Mesodermal cell (in vitro differentiated cells): ENCODE data around the gene ZMIZ1.

Experiments used
- H3K27ac ChIP-seq: 2 replicates; pipeline ENCODE4 v1.7.0; 2013; ENCODE audit warnings: mild to moderate bottlenecking, low read depth, low read length, moderate library complexity; ENCODE audit not compliant: severe bottlenecking
- H3K36me3 ChIP-seq: 2 replicates; pipeline ENCODE4 v1.7.1; 2013; ENCODE audit warnings: mild to moderate bottlenecking, low read length, moderate library complexity; ENCODE audit not compliant: control insufficient read depth, insufficient read depth
- H3K4me1 ChIP-seq: one replicate; pipeline ENCODE4 v1.7.1; 2013; ENCODE audit warnings: mild to moderate bottlenecking, low read length; ENCODE audit not compliant: insufficient read depth, control insufficient read depth, poor library complexity, severe bottlenecking
- H3K4me3 ChIP-seq: 2 replicates; pipeline ENCODE4 v1.7.0; 2013; ENCODE audit warnings: low read length, control low read depth, mild to moderate bottlenecking; ENCODE audit not compliant: insufficient read depth, poor library complexity, severe bottlenecking; ENCODE audit errors: extremely low read depth
- H3K9me3 ChIP-seq: 2 replicates; pipeline ENCODE4 v1.7.1; 2013; ENCODE audit warnings: mild to moderate bottlenecking, low read length, moderate library complexity; ENCODE audit not compliant: control insufficient read depth
- WGBS, 2 experiments: methylation state at CpG; one replicate each; pipeline ENCODE4 v1.1.5; 2013; ENCODE audit warnings: missing lambda C conversion rate in 2 of 2; ENCODE audit not compliant: insufficient coverage in 2 of 2; 5-methylcytosine and 5-hydroxymethylcytosine counted together

The ZMIZ1 gene

GRCh38 chr10:79024296-79024695, 44.5 kb upstream of the ZMIZ1 start:
- H3K4me3 ChIP-seq = no peak overlapping the region
- no peaks in the 10 kb centered on the region for H3K9me3 ChIP-seq
- no peaks in the 10 kb centered on the region for H3K4me1 ChIP-seq
- no peak overlapping the region for H3K27ac ChIP-seq
- WGBS, 2 experiments = 86 to 97% methylated on average over 5 to 6 of the region's 6 CpGs
- no peaks in the 10 kb centered on the region for H3K36me3 ChIP-seq

GRCh38 chr10:79024720-79025198, 44.0 kb upstream of the ZMIZ1 start:
- Histone ChIP-seq H3K9me3 (no peaks in the 10 kb centered on the region), H3K4me3 (no peak overlapping the region), H3K4me1 (no peaks in the 10 kb centered on the region), H3K36me3 (no peaks in the 10 kb centered on the region), H3K27ac (no peak overlapping the region)
- WGBS, 2 experiments = 66 to 72% methylated on average over 3 to 5 of the region's 5 CpGs

DNA sequence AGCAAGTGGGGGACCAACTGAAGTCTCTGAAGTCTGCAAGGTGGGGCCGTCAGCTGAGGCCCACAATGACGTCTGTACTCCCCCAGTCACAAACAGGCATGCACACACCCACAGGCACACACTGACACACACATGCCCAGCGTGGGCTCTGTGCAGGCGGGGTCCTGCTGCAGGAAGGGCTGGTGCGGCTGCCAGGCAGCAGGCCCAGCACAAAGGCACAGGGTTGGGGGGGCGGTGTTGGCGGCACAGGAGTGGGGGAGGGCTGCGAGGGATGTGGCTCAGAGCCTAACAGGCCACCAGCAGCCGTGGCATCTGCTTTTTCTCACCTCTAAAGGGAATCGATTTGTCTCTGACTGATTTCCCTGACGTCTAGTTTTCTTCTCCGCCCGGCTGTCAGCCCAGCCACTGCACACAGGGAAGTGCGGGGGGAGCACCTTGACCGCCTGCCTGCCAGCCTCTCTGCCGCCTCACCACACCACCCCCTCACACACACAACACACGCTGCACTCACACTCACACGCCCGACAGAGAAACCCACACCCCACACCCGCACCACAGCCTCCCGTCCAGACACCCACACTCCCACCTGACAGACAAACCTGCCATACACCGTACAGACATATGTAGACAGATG, 43.5 kb upstream of the ZMIZ1 start:
- Histone ChIP-seq H3K36me3 (no peaks in the 10 kb centered on the region), H3K9me3 (no peaks in the 10 kb centered on the region), H3K4me3 (no peak overlapping the region), H3K27ac (no peak overlapping the region), H3K4me1 (no peaks in the 10 kb centered on the region)
- 62 to 77% methylated on average over 13 to 17 of the region's 22 CpGs for WGBS, 2 experiments

- no peaks in the 10 kb centered on the region for H3K36me3 ChIP-seq
- no peaks in the 10 kb centered on the region for H3K4me1 ChIP-seq
- WGBS, 2 experiments = 93 to 94% methylated on average over 3 to 10 of the region's 11 CpGs
- H3K27ac ChIP-seq = no peak overlapping the region
- no peaks in the 10 kb centered on the region for H3K9me3 ChIP-seq
- no peak overlapping the region for H3K4me3 ChIP-seq
Measured at GRCh38 chr10:79026341-79026761, 42.4 kb upstream of the ZMIZ1 start.

DNA sequence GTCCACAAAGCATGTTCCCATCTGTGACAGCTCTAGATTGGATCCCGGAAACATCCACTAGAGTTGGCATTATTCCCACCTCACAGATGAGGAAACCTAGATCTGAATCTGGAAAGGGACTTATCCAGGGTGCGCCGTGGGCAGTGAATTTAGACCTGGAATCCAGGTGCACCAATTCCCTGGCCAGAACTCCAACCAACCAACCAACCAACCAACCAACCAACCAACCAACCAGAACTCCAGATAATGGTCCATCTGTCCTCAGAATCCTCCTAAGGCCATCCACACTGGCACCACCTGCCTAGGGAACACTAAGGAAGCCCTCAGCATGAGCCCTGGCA, 42.0 kb upstream of the ZMIZ1 start:
- no peaks in the 10 kb centered on the region for H3K9me3 ChIP-seq
- H3K4me3 ChIP-seq = no peak overlapping the region
- H3K4me1 ChIP-seq = no peaks in the 10 kb centered on the region
- H3K27ac ChIP-seq = no peak overlapping the region
- 100% methylated on average over 1 of the region's 3 CpGs for WGBS, 2 experiments
- no peaks in the 10 kb centered on the region for H3K36me3 ChIP-seq

DNA sequence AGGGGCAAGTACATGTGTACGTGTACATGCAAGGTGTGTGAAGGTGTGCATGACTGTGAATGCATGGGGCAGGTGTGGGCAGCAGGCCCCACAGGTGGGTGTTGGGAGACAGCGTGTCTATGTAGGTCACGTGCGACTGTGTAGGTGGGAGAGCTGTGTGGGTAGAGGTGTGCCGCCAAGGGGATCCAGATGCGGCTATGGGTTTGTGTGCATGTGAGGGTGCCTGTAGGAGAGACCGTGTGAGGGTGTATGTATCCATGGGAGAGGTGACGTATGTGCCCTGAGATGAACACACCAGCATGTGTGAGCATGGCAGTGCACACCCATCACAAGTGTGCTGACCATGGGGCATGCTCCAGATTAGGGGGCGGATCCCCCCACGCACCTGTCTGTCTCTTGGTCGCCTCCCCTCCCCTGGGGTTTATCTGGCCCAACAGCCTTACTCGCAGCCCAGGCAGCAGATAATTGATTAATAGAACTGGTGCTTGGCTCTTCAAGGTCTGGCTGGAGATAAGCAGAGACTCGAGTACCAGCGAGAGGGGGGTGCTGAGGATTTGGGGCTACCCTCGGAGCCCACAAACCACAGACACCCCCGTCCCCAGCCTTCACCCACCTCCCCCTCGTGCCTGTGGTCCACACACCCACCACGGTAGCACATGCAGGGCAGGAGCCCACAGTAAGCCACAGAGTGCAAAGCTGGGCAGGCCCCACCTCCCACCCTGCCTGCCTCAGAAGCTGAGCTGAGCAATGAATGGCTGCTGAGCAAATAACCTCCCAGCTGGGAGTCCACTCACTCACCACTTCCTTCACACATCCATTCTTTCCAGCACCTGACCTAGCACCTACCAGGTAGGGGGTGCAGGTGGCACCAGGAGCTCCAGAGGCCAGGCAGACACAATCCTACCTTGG, 41.4 kb upstream of the ZMIZ1 start:
- no peaks in the 10 kb centered on the region for H3K36me3 ChIP-seq
- no peaks in the 10 kb centered on the region for H3K9me3 ChIP-seq
- no peak overlapping the region for H3K27ac ChIP-seq
- H3K4me3 ChIP-seq = no peak overlapping the region
- 69 to 86% methylated on average over 8 to 17 of the region's 18 CpGs for WGBS, 2 experiments
- no peaks in the 10 kb centered on the region for H3K4me1 ChIP-seq

DNA sequence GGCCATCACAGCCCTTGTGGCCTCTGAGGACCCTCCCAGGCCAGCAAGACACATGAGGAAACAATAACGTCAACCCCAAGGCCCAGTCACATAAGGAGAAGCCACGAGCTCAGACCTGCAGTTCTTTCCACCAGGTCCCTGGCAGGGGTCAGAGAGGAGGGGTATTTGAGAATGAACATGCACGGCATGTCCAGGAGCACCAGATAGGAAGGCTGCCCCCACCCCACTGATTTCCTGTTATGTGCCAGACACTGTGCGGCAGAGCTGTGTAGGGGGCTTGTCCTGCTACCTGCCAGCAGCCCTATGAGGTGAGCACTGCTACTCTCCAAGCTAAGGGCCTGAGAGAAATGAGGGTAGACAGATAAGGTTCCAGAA, 40.7 kb upstream of the ZMIZ1 start:
- Histone ChIP-seq H3K4me3 (no peak overlapping the region), H3K4me1 (no peaks in the 10 kb centered on the region), H3K36me3 (no peaks in the 10 kb centered on the region), H3K9me3 (no peaks in the 10 kb centered on the region), H3K27ac (peak overlapping the region; percentile 10)
- 96 to 100% methylated on average over 1 to 4 of the region's 4 CpGs for WGBS, 2 experiments

DNA sequence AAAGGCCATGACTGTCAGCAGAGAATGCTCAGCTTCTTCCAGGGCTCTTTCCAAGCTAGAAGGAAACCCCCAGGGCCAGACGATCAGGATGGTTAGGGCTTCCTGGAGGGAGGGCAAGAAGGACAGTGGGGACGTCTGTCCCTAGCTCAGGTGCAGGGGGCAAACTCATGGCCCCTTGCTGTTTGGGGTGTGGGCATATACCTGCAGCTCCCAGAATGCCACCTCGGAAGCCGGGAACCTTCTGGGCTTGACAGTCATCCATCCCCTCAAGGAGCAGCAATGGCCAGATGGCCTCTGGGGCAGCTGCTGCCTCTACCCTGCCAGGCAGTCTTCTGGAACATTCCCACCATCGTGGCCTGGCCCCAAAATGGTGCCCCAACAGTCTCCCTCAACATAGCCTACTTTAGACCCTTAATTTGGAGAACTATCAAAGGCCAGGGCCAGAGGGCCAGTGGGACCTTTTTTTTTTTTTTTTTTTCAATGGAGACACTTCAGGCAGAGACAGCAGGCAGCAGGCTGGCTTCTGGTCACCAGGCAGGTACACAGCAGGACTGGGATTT, 40.2 kb upstream of the ZMIZ1 start:
- H3K27ac ChIP-seq = peak overlapping the region; percentile 10
- H3K4me3 ChIP-seq = no peak overlapping the region
- 92 to 98% methylated on average over 4 to 5 of the region's 5 CpGs for WGBS, 2 experiments
- no peaks in the 10 kb centered on the region for H3K9me3 ChIP-seq
- no peaks in the 10 kb centered on the region for H3K4me1 ChIP-seq
- no peaks in the 10 kb centered on the region for H3K36me3 ChIP-seq

DNA sequence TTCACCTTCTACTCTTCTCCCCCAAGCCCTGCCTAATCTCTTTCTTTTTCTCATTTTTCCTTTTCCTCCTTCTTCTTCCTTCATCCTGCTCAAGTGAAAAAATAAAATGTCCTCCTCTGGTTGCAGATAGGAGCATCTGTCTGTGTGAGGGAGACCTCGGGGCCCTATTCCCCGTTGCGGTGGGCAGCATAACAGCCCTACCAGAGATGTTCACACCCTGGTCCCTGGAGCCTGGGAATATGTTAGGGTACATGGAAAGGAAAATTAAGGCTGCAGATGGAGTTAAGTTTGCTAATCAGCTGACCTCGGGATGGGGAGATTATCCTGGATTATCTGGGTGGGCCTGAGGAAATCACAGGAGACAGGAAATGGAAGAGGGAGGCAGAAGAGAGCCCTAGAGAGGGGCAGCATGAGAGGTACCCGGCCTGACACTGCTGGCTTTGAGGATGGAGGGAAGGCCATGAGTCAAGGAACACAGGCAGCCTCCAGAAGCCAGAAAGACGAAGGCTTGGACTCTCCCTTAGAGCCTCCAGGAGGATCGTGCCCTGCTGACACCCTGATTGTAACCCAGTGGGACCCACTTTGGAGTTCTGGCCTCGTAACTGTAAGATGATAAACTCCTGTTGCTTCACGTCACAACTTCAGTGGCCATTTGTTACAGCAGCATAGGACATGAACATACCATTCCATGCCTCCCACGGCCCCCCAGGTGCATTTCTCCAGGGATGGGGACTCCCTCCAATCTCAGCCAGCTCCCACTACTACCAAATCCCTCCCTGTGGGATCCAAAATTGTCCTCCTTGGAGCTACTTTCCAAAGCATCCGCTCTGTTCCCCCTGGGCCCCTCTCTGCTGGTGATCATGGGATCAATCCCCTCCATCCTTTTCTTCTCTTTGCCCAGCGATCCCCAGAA, 39.0 kb upstream of the ZMIZ1 start:
- H3K9me3 ChIP-seq = no peaks in the 10 kb centered on the region
- H3K4me1 ChIP-seq = no peaks in the 10 kb centered on the region
- WGBS, 2 experiments = 91 to 94% methylated on average over 10 to 12 of the region's 12 CpGs
- H3K27ac ChIP-seq = no peak overlapping the region
- no peaks in the 10 kb centered on the region for H3K36me3 ChIP-seq
- H3K4me3 ChIP-seq = no peak overlapping the region

DNA sequence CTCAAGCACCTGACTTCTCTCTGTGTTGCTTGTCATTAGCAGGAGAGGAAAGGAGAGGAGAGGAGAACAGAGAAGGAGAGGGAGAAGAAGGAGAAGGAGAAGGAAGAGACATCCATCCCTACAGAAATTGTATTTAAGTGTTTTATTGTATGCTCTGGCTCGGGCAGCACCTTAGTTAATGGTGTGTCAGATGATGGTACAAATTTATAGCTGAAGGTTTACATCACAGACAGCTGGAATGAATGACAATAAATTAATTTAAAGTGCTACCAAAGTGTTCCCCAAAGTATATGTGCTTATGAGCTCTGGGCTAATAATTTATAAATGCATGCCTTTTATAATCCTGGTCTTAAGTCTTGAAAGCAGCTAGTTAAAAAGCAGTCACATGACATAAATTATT, 38.1 kb upstream of the ZMIZ1 start:
- Histone ChIP-seq H3K36me3 (no peaks in the 10 kb centered on the region), H3K4me1 (no peaks in the 10 kb centered on the region), H3K4me3 (no peak overlapping the region), H3K9me3 (no peaks in the 10 kb centered on the region), H3K27ac (no peak overlapping the region)
- WGBS, 2 experiments = 83% methylated on average over 1 of the region's 1 CpG; no CpG with 5 or more reads in 1 of the 2 experiments
